ENCODE data around the gene METAP2.
A peak's percentile ranks its signal among the peaks of the same experiment; 100 is the strongest.

DNA sequence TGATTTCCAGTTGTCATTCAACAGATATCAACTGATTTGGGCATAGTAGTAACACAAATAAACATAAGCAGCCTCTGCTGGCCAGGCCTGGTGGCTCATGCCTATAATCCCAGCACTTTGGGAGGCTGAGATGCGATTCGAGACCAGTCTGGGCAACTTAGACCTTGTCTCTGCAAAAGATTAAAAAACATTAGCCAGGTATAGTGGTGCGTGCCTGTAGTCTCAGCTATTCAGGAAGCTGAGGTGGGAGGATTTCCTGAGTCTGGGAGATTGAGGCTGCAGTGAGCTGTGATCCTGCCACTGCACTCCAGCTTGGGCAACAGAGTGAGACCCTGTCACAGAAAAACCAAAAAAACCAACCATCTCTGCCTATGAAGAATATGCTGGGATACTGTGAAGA lies 7.1 kb downstream of the METAP2 start:
- TF ChIP-seq, protein P1, sequence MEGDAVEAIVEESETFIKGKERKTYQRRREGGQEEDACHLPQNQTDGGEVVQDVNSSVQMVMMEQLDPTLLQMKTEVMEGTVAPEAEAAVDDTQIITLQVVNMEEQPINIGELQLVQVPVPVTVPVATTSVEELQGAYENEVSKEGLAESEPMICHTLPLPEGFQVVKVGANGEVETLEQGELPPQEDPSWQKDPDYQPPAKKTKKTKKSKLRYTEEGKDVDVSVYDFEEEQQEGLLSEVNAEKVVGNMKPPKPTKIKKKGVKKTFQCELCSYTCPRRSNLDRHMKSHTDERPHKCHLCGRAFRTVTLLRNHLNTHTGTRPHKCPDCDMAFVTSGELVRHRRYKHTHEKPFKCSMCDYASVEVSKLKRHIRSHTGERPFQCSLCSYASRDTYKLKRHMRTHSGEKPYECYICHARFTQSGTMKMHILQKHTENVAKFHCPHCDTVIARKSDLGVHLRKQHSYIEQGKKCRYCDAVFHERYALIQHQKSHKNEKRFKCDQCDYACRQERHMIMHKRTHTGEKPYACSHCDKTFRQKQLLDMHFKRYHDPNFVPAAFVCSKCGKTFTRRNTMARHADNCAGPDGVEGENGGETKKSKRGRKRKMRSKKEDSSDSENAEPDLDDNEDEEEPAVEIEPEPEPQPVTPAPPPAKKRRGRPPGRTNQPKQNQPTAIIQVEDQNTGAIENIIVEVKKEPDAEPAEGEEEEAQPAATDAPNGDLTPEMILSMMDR (conservative IDR thresholded peaks at IDR 0.05 in 1 of 2, IDR thresholded peaks at IDR 0.05 in 1 of 2; ENCODE audit: extremely low read depth in 1 of 2, insufficient read depth in 1 of 2, low read depth in 1 of 2, low read length in 2 of 2) = peak in 1 of 2 donors; percentile 4
- no peak for TF ChIP-seq EZH2 (IDR thresholded peaks at IDR 0.05; ENCODE audit: borderline replicate concordance, low read length)

Data from mammary epithelial cell (primary cell).